Astrocyte (in vitro differentiated cells and primary cell): Measurements from ENCODE around the gene B3GNT7. TPM values are rescaled to one million over a fixed set of nuclear protein-coding genes. Genes with fewer than 3 reads are reported as not detected.
A peak's percentile ranks its signal among the peaks of the same experiment; 100 is the strongest.

ENCODE experiments used
- DNase-seq: peaks from one replicate; pipeline ENCODE4 v3.0.0-alpha.2; 2010; ENCODE audit warnings: low read depth
- FAIRE-seq: peaks from 2 replicates; lab custom pipeline; 2011; peaks lifted over from hg19 to GRCh38; lab: Jason Lieb, UNC
- H2AFZ ChIP-seq: 2 replicates; pipeline ENCODE4 v1.6.0; 2012; ENCODE audit warnings: low read depth, low read length, inconsistent platforms
- H3K27ac ChIP-seq: 2 replicates; pipeline ENCODE4 v1.5.1; 2011; ENCODE audit warnings: low read depth, low read length, inconsistent platforms
- H3K27me3 ChIP-seq: 2 replicates; pipeline ENCODE4 v1.6.0; 2011; ENCODE audit warnings: low read length, inconsistent platforms; ENCODE audit not compliant: insufficient read depth
- H3K36me3 ChIP-seq: 2 replicates; pipeline ENCODE4 v1.5.1; 2011; ENCODE audit warnings: low read length, inconsistent platforms; ENCODE audit not compliant: insufficient read depth
- H3K4me1 ChIP-seq: 2 replicates; pipeline ENCODE4 v1.5.1; 2011; ENCODE audit warnings: low read length, inconsistent platforms; ENCODE audit not compliant: insufficient read depth
- H3K4me2 ChIP-seq: 2 replicates; pipeline ENCODE4 v1.6.0; 2012; ENCODE audit warnings: low read length, inconsistent platforms
- H3K4me3 ChIP-seq: 2 replicates; pipeline ENCODE4 v1.5.1; 2011; ENCODE audit warnings: low read depth, mild to moderate bottlenecking, low read length, inconsistent platforms; ENCODE audit not compliant: insufficient read depth
- H3K79me2 ChIP-seq: 2 replicates; pipeline ENCODE4 v1.6.0; 2012; ENCODE audit warnings: mild to moderate bottlenecking, low read length, inconsistent platforms; ENCODE audit not compliant: insufficient read depth
- H3K9ac ChIP-seq: 2 replicates; pipeline ENCODE4 v1.6.0; 2012; ENCODE audit warnings: mild to moderate bottlenecking, low read length, inconsistent platforms
- H3K9me3 ChIP-seq: 2 replicates; pipeline ENCODE4 v1.5.1; 2012; ENCODE audit warnings: low read depth, mild to moderate bottlenecking, low read length, inconsistent platforms; ENCODE audit not compliant: insufficient read depth
- H4K20me1 ChIP-seq: 2 replicates; pipeline ENCODE4 v1.6.0; 2012; ENCODE audit warnings: low read length, inconsistent platforms; ENCODE audit not compliant: insufficient read depth
- H3K27ac Mint-ChIP-seq: one replicate; pipeline ENCODE4 v1.8.0; 2021; ENCODE audit warnings: mild to moderate bottlenecking, mixed read lengths; ENCODE audit not compliant: unreplicated experiment
- H3K27me3 Mint-ChIP-seq: one replicate; pipeline ENCODE4 v1.8.0; 2021; ENCODE audit warnings: low read depth, mixed read lengths; ENCODE audit not compliant: unreplicated experiment
- H3K36me3 Mint-ChIP-seq: one replicate; pipeline ENCODE4 v1.8.0; 2021; ENCODE audit warnings: low read depth, mixed read lengths; ENCODE audit not compliant: unreplicated experiment
- H3K4me1 Mint-ChIP-seq: one replicate; pipeline ENCODE4 v1.8.0; 2021; ENCODE audit warnings: low read depth, mixed read lengths; ENCODE audit not compliant: unreplicated experiment
- H3K4me3 Mint-ChIP-seq: one replicate; pipeline ENCODE4 v1.8.0; 2021; ENCODE audit warnings: mild to moderate bottlenecking, moderate library complexity, mixed read lengths; ENCODE audit not compliant: unreplicated experiment
- H3K9me3 Mint-ChIP-seq: one replicate; pipeline ENCODE4 v1.8.0; 2021; ENCODE audit warnings: mild to moderate bottlenecking, mixed read lengths; ENCODE audit not compliant: unreplicated experiment
- EZH2 ChIP-seq: IDR thresholded peaks from 2 replicates; pipeline ENCODE4 v1.6.1; 2012; ENCODE audit warnings: mild to moderate bottlenecking, low read length, inconsistent platforms; ENCODE audit not compliant: insufficient read depth
- total RNA-seq: library from RNA; stranded (reverse); gene quantifications from 2 replicates; pipeline ENCODE4 v1.2.1, GENCODE V29; 2021
- TF ChIP-seq, protein P1 (sequence below): IDR thresholded peaks from 2 replicates; pipeline ENCODE4 v1.5.1; 2011; ENCODE audit warnings: low read depth, mild to moderate bottlenecking, inconsistent platforms, low read length, moderate library complexity; ENCODE audit not compliant: insufficient read depth

Gene B3GNT7
- total RNA-seq, 1 donor from 2014 or later: 1.7 TPM

DNA sequence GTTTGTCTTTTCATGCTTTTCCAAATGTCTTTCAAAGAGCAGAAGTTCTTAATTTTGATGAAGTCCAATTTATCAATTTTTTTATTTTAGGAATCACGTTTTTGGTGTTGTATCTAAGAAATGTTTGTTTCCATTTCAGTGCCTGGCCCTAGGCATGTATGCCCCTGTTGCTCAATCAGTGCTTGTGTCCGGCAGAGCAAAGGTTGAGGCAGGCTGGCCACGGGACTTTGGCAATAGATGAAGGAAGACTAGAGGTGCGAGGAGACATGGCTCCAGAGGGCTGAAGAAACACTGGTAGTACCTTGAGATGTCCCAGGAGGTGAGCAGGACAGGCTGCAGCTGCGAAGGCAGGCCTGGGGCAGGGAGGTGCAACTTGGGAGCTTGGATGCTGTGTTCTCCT is 10.1 kb upstream of the B3GNT7 start:
- Histone ChIP-seq H3K27me3 (no peaks in the 10 kb centered on the region), H2AFZ (no peak overlapping the region), H3K27ac (no peak overlapping the region), H3K9ac (no peak overlapping the region), H4K20me1 (no peaks in the 10 kb centered on the region), H3K79me2 (no peaks in the 10 kb centered on the region), H3K9me3 (no peaks in the 10 kb centered on the region), H3K4me3 (no peak overlapping the region), H3K36me3 (no peaks in the 10 kb centered on the region), H3K4me1 (peaks cover 25% of the 10 kb centered on the region), H3K4me2 (no peak overlapping the region)
- H3K9me3 Mint-ChIP-seq: peaks cover 15% of the 10 kb centered on the region
- no peak for TF ChIP-seq EZH2
- TF ChIP-seq, protein P1, sequence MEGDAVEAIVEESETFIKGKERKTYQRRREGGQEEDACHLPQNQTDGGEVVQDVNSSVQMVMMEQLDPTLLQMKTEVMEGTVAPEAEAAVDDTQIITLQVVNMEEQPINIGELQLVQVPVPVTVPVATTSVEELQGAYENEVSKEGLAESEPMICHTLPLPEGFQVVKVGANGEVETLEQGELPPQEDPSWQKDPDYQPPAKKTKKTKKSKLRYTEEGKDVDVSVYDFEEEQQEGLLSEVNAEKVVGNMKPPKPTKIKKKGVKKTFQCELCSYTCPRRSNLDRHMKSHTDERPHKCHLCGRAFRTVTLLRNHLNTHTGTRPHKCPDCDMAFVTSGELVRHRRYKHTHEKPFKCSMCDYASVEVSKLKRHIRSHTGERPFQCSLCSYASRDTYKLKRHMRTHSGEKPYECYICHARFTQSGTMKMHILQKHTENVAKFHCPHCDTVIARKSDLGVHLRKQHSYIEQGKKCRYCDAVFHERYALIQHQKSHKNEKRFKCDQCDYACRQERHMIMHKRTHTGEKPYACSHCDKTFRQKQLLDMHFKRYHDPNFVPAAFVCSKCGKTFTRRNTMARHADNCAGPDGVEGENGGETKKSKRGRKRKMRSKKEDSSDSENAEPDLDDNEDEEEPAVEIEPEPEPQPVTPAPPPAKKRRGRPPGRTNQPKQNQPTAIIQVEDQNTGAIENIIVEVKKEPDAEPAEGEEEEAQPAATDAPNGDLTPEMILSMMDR: no peak
- peaks cover 8% of the 10 kb centered on the region for H3K27me3 Mint-ChIP-seq
- no peaks in the 10 kb centered on the region for H3K36me3 Mint-ChIP-seq
- no peak for FAIRE-seq
- no peak for DNase-seq
- H3K4me3 Mint-ChIP-seq: no peak overlapping the region
- no peak overlapping the region for H3K27ac Mint-ChIP-seq
- peaks cover 18% of the 10 kb centered on the region for H3K4me1 Mint-ChIP-seq

DNA sequence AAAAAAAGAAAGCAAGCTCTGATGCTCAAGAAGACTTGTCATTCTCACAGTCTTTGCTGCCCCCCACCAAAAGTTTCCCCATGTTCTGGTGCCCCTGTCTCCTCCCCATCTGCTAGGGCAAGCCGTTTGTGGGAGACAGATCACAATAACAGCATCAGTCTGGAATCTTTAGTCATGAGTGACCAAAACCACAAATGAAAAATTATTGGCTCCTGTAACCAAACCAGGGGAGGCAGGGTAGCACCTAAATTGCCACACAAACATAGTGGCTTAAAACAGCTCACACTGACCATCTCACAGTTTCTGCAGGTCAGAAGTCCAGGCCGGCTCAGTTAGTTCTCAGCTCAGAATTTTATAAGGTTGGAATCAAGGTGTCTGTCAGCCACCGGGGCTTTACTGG is 9.1 kb upstream of the B3GNT7 start:
- Histone ChIP-seq H3K79me2 (no peaks in the 10 kb centered on the region), H3K27me3 (no peaks in the 10 kb centered on the region), H3K36me3 (no peaks in the 10 kb centered on the region), H3K4me3 (no peak overlapping the region), H3K4me1 (peaks cover 25% of the 10 kb centered on the region), H3K4me2 (peak overlapping the region; percentile 56), H4K20me1 (no peaks in the 10 kb centered on the region), H3K27ac (peak overlapping the region; percentile 37), H3K9me3 (no peaks in the 10 kb centered on the region), H3K9ac (peak overlapping the region; percentile 19), H2AFZ (no peak overlapping the region)
- H3K4me3 Mint-ChIP-seq: peak overlapping the region; percentile 57
- peaks cover 15% of the 10 kb centered on the region for H3K9me3 Mint-ChIP-seq
- no peaks in the 10 kb centered on the region for H3K36me3 Mint-ChIP-seq
- H3K27me3 Mint-ChIP-seq: peaks cover 9% of the 10 kb centered on the region
- FAIRE-seq: peak; percentile 9
- TF ChIP-seq, protein P1: no peak
- no peak for TF ChIP-seq EZH2
- peak; percentile 88 for DNase-seq
- peaks cover 18% of the 10 kb centered on the region for H3K4me1 Mint-ChIP-seq
- peak overlapping the region; percentile 83 for H3K27ac Mint-ChIP-seq

- Mint-ChIP-seq H3K27me3 (peaks cover 21% of the 10 kb centered on the region), H3K27ac (peak overlapping the region; percentile 66), H3K4me3 (no peak overlapping the region), H3K36me3 (no peaks in the 10 kb centered on the region), H3K9me3 (peaks cover 15% of the 10 kb centered on the region), H3K4me1 (peaks cover 18% of the 10 kb centered on the region)
- Histone ChIP-seq H3K4me3 (no peak overlapping the region), H3K4me1 (peaks cover 25% of the 10 kb centered on the region), H3K36me3 (no peaks in the 10 kb centered on the region), H3K27me3 (no peaks in the 10 kb centered on the region), H3K27ac (peak overlapping the region; percentile 32), H2AFZ (peak overlapping the region; percentile 79), H3K9me3 (no peaks in the 10 kb centered on the region), H3K9ac (peak overlapping the region; percentile 57), H4K20me1 (no peaks in the 10 kb centered on the region), H3K4me2 (peak overlapping the region; percentile 57), H3K79me2 (no peaks in the 10 kb centered on the region)
- FAIRE-seq (no peak), DNase-seq (peak; percentile 62)
- TF ChIP-seq, protein P1: no peak
- TF ChIP-seq EZH2: no peak
Measured at GRCh38 chr2:231387904-231388724, 7.4 kb upstream of the B3GNT7 start.
